Loucy (cell line): ENCODE results near the gene RAB7B.

Experiments
- H2AFZ ChIP-seq: fragments of 200-600 bp; sonication (generic); 2 replicates; pipeline ENCODE4 v1.6.0; 2016; ENCODE audit warnings: antibody characterized with exemption, mild to moderate bottlenecking, low read length, moderate library complexity
- H3F3A ChIP-seq: fragments of 200-600 bp; 2 replicates; pipeline ENCODE4 v1.6.0; 2016; ENCODE audit warnings: antibody characterized with exemption, low read depth, mild to moderate bottlenecking
- H3K27me3 ChIP-seq: fragments of 200-600 bp; sonication (generic); 2 replicates; pipeline ENCODE4 v1.6.1; 2014; ENCODE audit warnings: low read length, mild to moderate bottlenecking; ENCODE audit not compliant: insufficient read depth, poor library complexity, severe bottlenecking
- H3K36me3 ChIP-seq: fragments of 200-600 bp; sonication (generic); 2 replicates; pipeline ENCODE4 v1.6.1; 2016; ENCODE audit warnings: low read length; ENCODE audit not compliant: insufficient read depth
- H3K4me1 ChIP-seq: fragments of 200-600 bp; sonication (generic); 2 replicates; pipeline ENCODE4 v1.5.1; 2014; ENCODE audit warnings: low read length, mild to moderate bottlenecking; ENCODE audit not compliant: insufficient read depth, poor library complexity, severe bottlenecking
- H3K4me2 ChIP-seq: fragments of 200-600 bp; sonication (generic); 2 replicates; pipeline ENCODE4 v1.6.0; 2014; ENCODE audit warnings: antibody characterized with exemption, low read length, low read depth, mild to moderate bottlenecking; ENCODE audit not compliant: poor library complexity, severe bottlenecking
- H3K4me3 ChIP-seq: fragments of 200-600 bp; sonication (generic); 2 replicates; pipeline ENCODE4 v1.5.1; 2014; ENCODE audit warnings: low read length, mild to moderate bottlenecking, mixed read lengths; ENCODE audit not compliant: poor library complexity, severe bottlenecking
- H3K79me2 ChIP-seq: fragments of 200-600 bp; sonication (generic); 2 replicates; pipeline ENCODE4 v1.6.1; 2014; ENCODE audit warnings: low read length; ENCODE audit not compliant: insufficient read depth
- H3K9ac ChIP-seq: fragments of 200-600 bp; sonication (generic); 2 replicates; pipeline ENCODE4 v1.6.0; 2014; ENCODE audit warnings: mild to moderate bottlenecking, low read depth, low read length, moderate library complexity; ENCODE audit not compliant: poor library complexity, severe bottlenecking
- H3K9me2 ChIP-seq: fragments of 200-600 bp; sonication (generic); replicated peaks from 2 replicates; pipeline ENCODE4 v1.6.1; 2016; ENCODE audit warnings: low read depth, low read length, mixed read lengths
- H3K9me3 ChIP-seq: fragments of 200-600 bp; sonication (generic); 2 replicates; pipeline ENCODE4 v1.6.1; 2014; ENCODE audit warnings: mild to moderate bottlenecking, antibody characterized with exemption, low read length, low read depth; ENCODE audit not compliant: insufficient read depth
- H4K20me1 ChIP-seq: fragments of 200-600 bp; sonication (generic); 2 replicates; pipeline ENCODE4 v1.6.0; 2014; ENCODE audit warnings: antibody characterized with exemption, low read length, mild to moderate bottlenecking; ENCODE audit not compliant: insufficient read depth, poor library complexity, severe bottlenecking
- CTCF ChIP-seq: fragments of 200-600 bp; sonication (generic); conservative IDR thresholded peaks from 2 replicates; pipeline ENCODE4 v1.5.1; 2014; ENCODE audit warnings: mild to moderate bottlenecking, antibody characterized with exemption, low read length
- EZH2phosphoT487 ChIP-seq: fragments of 200-600 bp; IDR thresholded peaks from 2 replicates; pipeline ENCODE4 v1.6.1; 2018; ENCODE audit warnings: antibody characterized with exemption, mild to moderate bottlenecking, moderate library complexity, borderline replicate concordance

RAB7B gene

GRCh38 chr1:206003854-206004800, 932 bp upstream of the RAB7B start:
- TF ChIP-seq CTCF = no peak
- TF ChIP-seq EZH2phosphoT487 = no peak
- Histone ChIP-seq H3F3A (no peaks in the 10 kb centered on the region), H3K4me3 (no peak overlapping the region), H4K20me1 (no peaks in the 10 kb centered on the region), H3K9ac (no peak overlapping the region), H3K4me1 (peaks cover 19% of the 10 kb centered on the region), H3K27me3 (no peaks in the 10 kb centered on the region), H3K4me2 (no peak overlapping the region), H3K36me3 (no peaks in the 10 kb centered on the region), H2AFZ (no peak overlapping the region), H3K79me2 (no peaks in the 10 kb centered on the region), H3K9me3 (no peaks in the 10 kb centered on the region), H3K9me2 (no peaks in the 10 kb centered on the region)

- Histone ChIP-seq H3K9me2 (no peaks in the 10 kb centered on the region), H2AFZ (no peak overlapping the region), H3K9ac (no peak overlapping the region), H3K4me1 (peaks cover 17% of the 10 kb centered on the region), H3F3A (no peaks in the 10 kb centered on the region), H3K4me2 (no peak overlapping the region), H3K4me3 (no peak overlapping the region), H3K9me3 (no peaks in the 10 kb centered on the region), H3K36me3 (no peaks in the 10 kb centered on the region), H4K20me1 (no peaks in the 10 kb centered on the region), H3K27me3 (no peaks in the 10 kb centered on the region), H3K79me2 (no peaks in the 10 kb centered on the region)
- no peak for TF ChIP-seq EZH2phosphoT487
- TF ChIP-seq CTCF = no peak
These were observed 1.0 kb downstream of the RAB7B start for GRCh38 chr1:206002160-206002559.

- H3K27me3 ChIP-seq = no peaks in the 10 kb centered on the region
- H3K4me1 ChIP-seq = peaks cover 12% of the 10 kb centered on the region
- H3K9ac ChIP-seq = no peak overlapping the region
- H3K4me2 ChIP-seq = no peak overlapping the region
- H4K20me1 ChIP-seq = no peaks in the 10 kb centered on the region
- no peak for TF ChIP-seq EZH2phosphoT487
- no peak for TF ChIP-seq CTCF
- H3F3A ChIP-seq = no peaks in the 10 kb centered on the region
- no peak overlapping the region for H3K4me3 ChIP-seq
- no peaks in the 10 kb centered on the region for H3K9me3 ChIP-seq
- no peak overlapping the region for H2AFZ ChIP-seq
- H3K36me3 ChIP-seq = no peaks in the 10 kb centered on the region
- no peaks in the 10 kb centered on the region for H3K9me2 ChIP-seq
- no peaks in the 10 kb centered on the region for H3K79me2 ChIP-seq
These were observed 1.7 kb downstream of the RAB7B start for GRCh38 chr1:206001476-206001888.
